ENCODE measurements around the gene MYO10.
"Not testable (repeated sequence)": the region's sequence is repeated elsewhere in the genome, so short reads cannot be mapped to it uniquely, and the experiment has no call there.

The MYO10 gene

GRCh38 chr5:16880547-16880946 lies 55.5 kb downstream of the MYO10 start:
- Histone ChIP-seq H3K9me3 (ENCODE audit: insufficient read depth, low read length) (no peaks in the 10 kb centered on the region), H3K27me3 (ENCODE audit: insufficient read depth, insufficient read length) (no peaks in the 10 kb centered on the region), H3K9ac (ENCODE audit: insufficient read length, low read depth) (no peak overlapping the region), H3K4me3 (ENCODE audit: insufficient read length, low read depth) (no peak overlapping the region), H3K4me1 (ENCODE audit: insufficient read depth, insufficient read length) (no peaks in the 10 kb centered on the region), H3K36me3 (ENCODE audit: insufficient read depth, insufficient read length, low read length) (peaks cover 15% of the 10 kb centered on the region)
- DNase-seq (ENCODE audit: low read depth, low spot score): no peak
- no peak for TF ChIP-seq SUZ12 (IDR thresholded peaks at IDR 0.05; ENCODE audit: extremely low read depth, insufficient read depth, insufficient read length)
- no peak for TF ChIP-seq ZNF274 (IDR thresholded peaks at IDR 0.05; ENCODE audit: low read depth, low read length)
- TF ChIP-seq YY1 (IDR thresholded peaks at IDR 0.05; ENCODE audit: insufficient read depth, insufficient read length): no peak

GRCh38 chr5:16879650-16880049 lies 56.4 kb downstream of the MYO10 start:
- no peak for DNase-seq (ENCODE audit: low read depth, low spot score)
- Histone ChIP-seq H3K36me3 (ENCODE audit: insufficient read depth, insufficient read length, low read length) (peaks cover 20% of the 10 kb centered on the region), H3K4me1 (ENCODE audit: insufficient read depth, insufficient read length) (no peaks in the 10 kb centered on the region), H3K4me3 (ENCODE audit: insufficient read length, low read depth) (no peak overlapping the region), H3K9ac (ENCODE audit: insufficient read length, low read depth) (no peak overlapping the region), H3K27me3 (ENCODE audit: insufficient read depth, insufficient read length) (no peaks in the 10 kb centered on the region), H3K9me3 (ENCODE audit: insufficient read depth, low read length) (no peaks in the 10 kb centered on the region)
- TF ChIP-seq ZNF274 (IDR thresholded peaks at IDR 0.05; ENCODE audit: low read depth, low read length) (no peak), SUZ12 (IDR thresholded peaks at IDR 0.05; ENCODE audit: extremely low read depth, insufficient read depth, insufficient read length) (no peak), YY1 (IDR thresholded peaks at IDR 0.05; ENCODE audit: insufficient read depth, insufficient read length) (no peak)

GRCh38 chr5:16879191-16879590 lies 56.9 kb downstream of the MYO10 start:
- TF ChIP-seq YY1 (IDR thresholded peaks at IDR 0.05; ENCODE audit: insufficient read depth, insufficient read length) (no peak), ZNF274 (IDR thresholded peaks at IDR 0.05; ENCODE audit: low read depth, low read length) (no peak)
- Histone ChIP-seq H3K9ac (ENCODE audit: insufficient read length, low read depth) (no peak overlapping the region), H3K36me3 (ENCODE audit: insufficient read depth, insufficient read length, low read length) (peaks cover 25% of the 10 kb centered on the region), H3K4me1 (ENCODE audit: insufficient read depth, insufficient read length) (no peaks in the 10 kb centered on the region), H3K9me3 (ENCODE audit: insufficient read depth, low read length) (no peaks in the 10 kb centered on the region), H3K4me3 (ENCODE audit: insufficient read length, low read depth) (no peak overlapping the region), H3K27me3 (ENCODE audit: insufficient read depth, insufficient read length) (no peaks in the 10 kb centered on the region)
- DNase-seq (ENCODE audit: low read depth, low spot score): no peak

- Histone ChIP-seq H3K9ac (ENCODE audit: insufficient read length, low read depth) (no peak overlapping the region), H3K36me3 (ENCODE audit: insufficient read depth, insufficient read length, low read length) (peaks cover 29% of the 10 kb centered on the region), H3K9me3 (ENCODE audit: insufficient read depth, low read length) (peaks cover 7% of the 10 kb centered on the region; the same call in 1 of the 2 replicates), H3K27me3 (ENCODE audit: insufficient read depth, insufficient read length) (no peaks in the 10 kb centered on the region), H3K4me1 (ENCODE audit: insufficient read depth, insufficient read length) (no peaks in the 10 kb centered on the region), H3K4me3 (ENCODE audit: insufficient read length, low read depth) (no peak overlapping the region)
- no peak for DNase-seq (ENCODE audit: low read depth, low spot score)
- no peak for TF ChIP-seq SUZ12 (IDR thresholded peaks at IDR 0.05; ENCODE audit: extremely low read depth, insufficient read depth, insufficient read length)
- TF ChIP-seq YY1 (IDR thresholded peaks at IDR 0.05; ENCODE audit: insufficient read depth, insufficient read length): no peak
- no peak for TF ChIP-seq ZNF274 (IDR thresholded peaks at IDR 0.05; ENCODE audit: low read depth, low read length)
Observed at GRCh38 chr5:16877267-16877935, 58.7 kb downstream of the MYO10 start.

GRCh38 chr5:16874424-16874823 lies 61.7 kb downstream of the MYO10 start:
- not testable (repeated sequence) for H3K9me3 ChIP-seq (ENCODE audit: insufficient read depth, low read length); H3K27me3 ChIP-seq (ENCODE audit: insufficient read depth, insufficient read length); DNase-seq (ENCODE audit: low read depth, low spot score); H3K4me1 ChIP-seq (ENCODE audit: insufficient read depth, insufficient read length); H3K9ac ChIP-seq (ENCODE audit: insufficient read length, low read depth); H3K4me3 ChIP-seq (ENCODE audit: insufficient read length, low read depth)
- peaks cover 30% of the 10 kb centered on the region for H3K36me3 ChIP-seq (ENCODE audit: insufficient read depth, insufficient read length, low read length)

GRCh38 chr5:16871746-16872339 lies 64.2 kb downstream of the MYO10 start:
- no peaks in the 10 kb centered on the region for H3K4me1 ChIP-seq (ENCODE audit: insufficient read depth, insufficient read length)
- TF ChIP-seq ZNF274 (IDR thresholded peaks at IDR 0.05; ENCODE audit: low read depth, low read length) (no peak), YY1 (IDR thresholded peaks at IDR 0.05; ENCODE audit: insufficient read depth, insufficient read length) (no peak), SUZ12 (IDR thresholded peaks at IDR 0.05; ENCODE audit: extremely low read depth, insufficient read depth, insufficient read length) (no peak)
- no peak overlapping the region for H3K9ac ChIP-seq (ENCODE audit: insufficient read length, low read depth)
- H3K27me3 ChIP-seq (ENCODE audit: insufficient read depth, insufficient read length): no peaks in the 10 kb centered on the region
- H3K4me3 ChIP-seq (ENCODE audit: insufficient read length, low read depth): no peak overlapping the region
- no peak for DNase-seq (ENCODE audit: low read depth, low spot score)
- H3K9me3 ChIP-seq (ENCODE audit: insufficient read depth, low read length): peaks cover 7% of the 10 kb centered on the region; the same call in 1 of the 2 replicates
- H3K36me3 ChIP-seq (ENCODE audit: insufficient read depth, insufficient read length, low read length): peaks cover 23% of the 10 kb centered on the region

- Histone ChIP-seq H3K4me3 (ENCODE audit: insufficient read length, low read depth) (no peak overlapping the region), H3K27me3 (ENCODE audit: insufficient read depth, insufficient read length) (no peaks in the 10 kb centered on the region), H3K4me1 (ENCODE audit: insufficient read depth, insufficient read length) (no peaks in the 10 kb centered on the region), H3K9me3 (ENCODE audit: insufficient read depth, low read length) (peaks cover 7% of the 10 kb centered on the region; the same call in 1 of the 2 replicates), H3K36me3 (ENCODE audit: insufficient read depth, insufficient read length, low read length) (peaks cover 16% of the 10 kb centered on the region), H3K9ac (ENCODE audit: insufficient read length, low read depth) (no peak overlapping the region)
- DNase-seq (ENCODE audit: low read depth, low spot score): no peak
- TF ChIP-seq YY1 (IDR thresholded peaks at IDR 0.05; ENCODE audit: insufficient read depth, insufficient read length): no peak
- TF ChIP-seq SUZ12 (IDR thresholded peaks at IDR 0.05; ENCODE audit: extremely low read depth, insufficient read depth, insufficient read length): no peak
- TF ChIP-seq ZNF274 (IDR thresholded peaks at IDR 0.05; ENCODE audit: low read depth, low read length): no peak
Observed at GRCh38 chr5:16870878-16871277, 65.2 kb downstream of the MYO10 start.
